ENCODE data around the gene SLCO1B3.

DNA sequence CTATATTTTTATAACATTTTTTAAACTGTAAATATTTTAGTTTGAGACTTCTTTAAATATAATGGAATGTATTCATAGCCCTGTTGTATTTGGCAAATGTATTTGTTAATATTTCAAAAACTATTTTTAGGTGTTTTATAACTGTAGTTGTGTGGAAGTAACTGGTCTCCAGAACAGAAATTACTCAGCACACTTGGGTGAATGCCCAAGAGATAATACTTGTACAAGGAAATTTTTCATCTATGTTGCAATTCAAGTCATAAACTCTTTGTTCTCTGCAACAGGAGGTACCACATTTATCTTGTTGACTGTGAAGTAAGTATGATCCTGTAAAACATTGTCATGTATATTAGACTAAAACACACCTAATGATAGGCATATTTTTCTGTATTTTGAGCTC lies 72.8 kb downstream of the SLCO1B3 start:
- TF ChIP-seq MYC (IDR thresholded peaks at IDR 0.05; ENCODE audit: borderline replicate concordance, low read length) (no peak), CTCF (IDR thresholded peaks at IDR 0.05) (no peak)
- TF ChIP-seq, protein P1, sequence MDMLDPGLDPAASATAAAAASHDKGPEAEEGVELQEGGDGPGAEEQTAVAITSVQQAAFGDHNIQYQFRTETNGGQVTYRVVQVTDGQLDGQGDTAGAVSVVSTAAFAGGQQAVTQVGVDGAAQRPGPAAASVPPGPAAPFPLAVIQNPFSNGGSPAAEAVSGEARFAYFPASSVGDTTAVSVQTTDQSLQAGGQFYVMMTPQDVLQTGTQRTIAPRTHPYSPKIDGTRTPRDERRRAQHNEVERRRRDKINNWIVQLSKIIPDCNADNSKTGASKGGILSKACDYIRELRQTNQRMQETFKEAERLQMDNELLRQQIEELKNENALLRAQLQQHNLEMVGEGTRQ (IDR thresholded peaks at IDR 0.05), result no peak

All from A549 (cell line).